ENCODE measurements around the gene TBC1D4. TPM values are rescaled to one million over a fixed set of nuclear protein-coding genes. Genes with fewer than 3 reads are reported as not detected.

Gene TBC1D4
- total and polyA plus RNA-seq, 2 experiments from 2014 or later = 18.7 to 38.2 TPM

DNA sequence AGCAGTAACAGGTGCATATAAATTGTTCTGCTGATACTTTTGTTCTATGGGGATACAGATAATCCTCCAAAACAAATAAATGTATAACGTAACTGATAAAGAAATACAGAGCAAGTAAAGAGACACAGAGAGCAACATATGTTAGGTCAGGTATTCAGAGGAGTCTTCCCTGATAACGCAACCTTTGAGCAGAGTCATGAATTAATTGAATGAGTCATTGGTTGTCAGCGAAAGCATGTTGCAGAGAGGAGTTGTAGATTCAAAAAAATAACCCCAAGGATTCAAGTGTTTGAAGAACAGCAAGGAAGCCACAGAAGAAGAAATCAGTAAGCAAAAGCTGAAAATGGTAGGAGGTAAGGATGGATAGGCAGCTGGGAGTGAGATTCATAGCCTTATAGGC is 245.2 kb downstream of the TBC1D4 start:
- no peaks in the 10 kb centered on the region; the same call in 2 of the 3 replicates for H3K36me3 Mint-ChIP-seq (ENCODE audit: low read depth)
- no peaks in the 10 kb centered on the region for H3K27me3 ChIP-seq (ENCODE audit: insufficient read depth)
- H3K4me2 ChIP-seq = no peak overlapping the region
- H3K4me1 Mint-ChIP-seq = no peaks in the 10 kb centered on the region
- H3K79me2 ChIP-seq (replicated peaks; ENCODE audit: insufficient read depth) = no peaks in the 10 kb centered on the region
- H3K4me3 Mint-ChIP-seq = no peak overlapping the region
- no peaks in the 10 kb centered on the region for H3K36me3 ChIP-seq (ENCODE audit: insufficient read depth)
- no peak overlapping the region for H3K27ac ChIP-seq (ENCODE audit: low read depth)
- no peak overlapping the region for H3K4me3 ChIP-seq
- peaks cover 1% of the 10 kb centered on the region for H3K27me3 Mint-ChIP-seq (ENCODE audit: insufficient read depth, low read depth, poor library complexity)
- DNase-seq (ENCODE audit: low spot score) (no peak), ATAC-seq (no peak)
- no peaks in the 10 kb centered on the region for H4K20me1 ChIP-seq (replicated peaks; ENCODE audit: insufficient read depth)
- TF ChIP-seq JUNB (IDR thresholded peaks at IDR 0.05; ENCODE audit: unreplicated experiment) (no peak), STAT1 (IDR thresholded peaks at IDR 0.05; ENCODE audit: unreplicated experiment) (no peak)
- H3K9me2 ChIP-seq (ENCODE audit: insufficient read depth) = 0 out of 2 replicates have a peak, but pooled peaks cover 4% of the 10 kb centered on the region
- peaks cover 4% of the 10 kb centered on the region; the same call in 1 of the 3 replicates for H3K9me3 Mint-ChIP-seq
- H3K27ac Mint-ChIP-seq = no peak overlapping the region
- no peaks in the 10 kb centered on the region for H3F3A ChIP-seq (replicated peaks; ENCODE audit: low read depth)
- no peak overlapping the region for H2AFZ ChIP-seq
- H3K4me1 ChIP-seq (ENCODE audit: insufficient read depth) = no peaks in the 10 kb centered on the region

Other genes starting within 250 kb of the TBC1D4 start
- 34.9 and 62.8 TPM in 2 replicates for gene COMMD6, start 55.7 kb upstream of the TBC1D4 start, total RNA-seq (2014; rRNA removed; shearing (Covaris generic))
- gene COMMD6, start 55.7 kb upstream of the TBC1D4 start, polyA plus RNA-seq (2016; fragmentation: Nextera tagmentation; extraction: Ambion mirVana) = 339 and 378 TPM in 2 replicates
- gene UCHL3, start 67.6 kb upstream of the TBC1D4 start, total RNA-seq (2014; rRNA removed; shearing (Covaris generic)) = 63.0 and 64.6 TPM in 2 replicates
- gene UCHL3, start 67.6 kb upstream of the TBC1D4 start, polyA plus RNA-seq (2016; fragmentation: Nextera tagmentation; extraction: Ambion mirVana) = 130 and 143 TPM in 2 replicates
- 16.4 and 22.3 TPM in 2 replicates for gene LMO7, start 154.2 kb upstream of the TBC1D4 start, total RNA-seq (2014; rRNA removed; shearing (Covaris generic))
- gene LMO7, start 154.2 kb upstream of the TBC1D4 start, polyA plus RNA-seq (2016; fragmentation: Nextera tagmentation; extraction: Ambion mirVana) = 20.2 and 26.9 TPM in 2 replicates